Mesenteric fat pad (tissue), 1 donor: ENCODE results near the gene FBXO27. TPM values are rescaled to one million over a fixed set of nuclear protein-coding genes. Genes with fewer than 3 reads are reported as not detected.
A peak's percentile ranks its signal among the peaks of the same experiment; 100 is the strongest.
"Not testable (repeated sequence)": the region's sequence is repeated elsewhere in the genome, so short reads cannot be mapped to it uniquely, and the experiment has no call there.

Experiments
- DNase-seq: peaks from one replicate; pipeline ENCODE4 v3.0.0-alpha.2; 2020; ENCODE audit warnings: low spot score
- long read RNA-seq: library from polyadenylated mRNA; unstranded; transcript quantifications from one replicate; pipeline ENCODE4 v2.0.0, GENCODE V29; 2020
- total RNA-seq: library from RNA; stranded (reverse); fragmentation: NEBNext Ultra II Directional; extraction: Animal tissue kit (Norgen Biotek cat#: 25700); gene quantifications from one replicate; pipeline ENCODE4 v1.2.1, GENCODE V29; 2021
- donor health status: DM: yes; HTN: yes; CAD: no.

Gene FBXO27, protein sequence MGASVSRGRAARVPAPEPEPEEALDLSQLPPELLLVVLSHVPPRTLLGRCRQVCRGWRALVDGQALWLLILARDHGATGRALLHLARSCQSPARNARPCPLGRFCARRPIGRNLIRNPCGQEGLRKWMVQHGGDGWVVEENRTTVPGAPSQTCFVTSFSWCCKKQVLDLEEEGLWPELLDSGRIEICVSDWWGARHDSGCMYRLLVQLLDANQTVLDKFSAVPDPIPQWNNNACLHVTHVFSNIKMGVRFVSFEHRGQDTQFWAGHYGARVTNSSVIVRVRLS
- total RNA-seq, result 21.7 TPM
- long read RNA-seq, partial matches to known transcripts, result 26 of 36 reads
- long read RNA-seq, other reads (novel, unspliced or antisense), result 10 of 36 reads

DNA sequence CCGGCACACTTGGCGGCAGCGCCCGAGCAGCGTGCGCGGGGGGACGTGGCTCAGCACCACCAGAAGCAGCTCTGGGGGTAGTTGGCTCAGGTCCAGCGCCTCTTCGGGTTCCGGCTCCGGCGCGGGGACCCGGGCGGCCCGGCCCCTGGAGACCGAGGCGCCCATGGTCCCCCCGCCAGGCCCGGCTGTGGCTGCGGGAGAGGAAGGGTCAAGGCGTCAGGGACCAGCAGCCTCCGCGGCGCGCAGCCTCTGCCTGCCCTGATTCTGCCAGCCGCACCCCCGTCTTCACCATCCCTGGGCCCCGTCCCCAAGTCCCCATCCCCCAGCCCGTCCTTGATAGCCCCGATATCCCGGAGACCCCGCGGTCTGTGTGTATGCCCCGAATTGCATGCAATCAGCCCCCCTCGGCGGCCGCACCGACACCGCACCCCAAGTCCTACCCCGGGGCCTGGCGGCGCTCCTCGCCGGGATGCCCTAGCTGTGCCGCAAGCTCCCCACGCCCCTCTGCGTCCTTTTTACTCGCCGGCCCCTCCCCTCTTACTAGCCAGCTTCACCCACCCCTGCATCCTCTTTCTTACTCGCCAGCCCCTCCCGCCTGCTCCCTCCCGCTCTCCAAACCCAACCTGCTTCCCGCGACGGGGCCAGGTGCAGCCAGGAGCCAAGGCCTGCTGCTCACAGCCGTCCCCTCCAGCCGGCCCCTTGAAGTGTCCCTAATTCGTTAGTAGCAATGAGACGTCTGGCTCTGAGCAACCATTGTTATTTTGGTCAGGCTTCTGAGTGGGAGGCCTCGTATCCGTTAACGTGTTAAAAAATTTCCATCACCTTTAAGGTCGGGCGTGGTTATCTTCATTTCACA, at the start of gene FBXO27:
TSS of gene FBXO27 (minus strand) at position 487 of the 856 bp plus-strand sequence. CDS start at position 165, 322 bp downstream.
- DNase-seq, result no peak

DNA sequence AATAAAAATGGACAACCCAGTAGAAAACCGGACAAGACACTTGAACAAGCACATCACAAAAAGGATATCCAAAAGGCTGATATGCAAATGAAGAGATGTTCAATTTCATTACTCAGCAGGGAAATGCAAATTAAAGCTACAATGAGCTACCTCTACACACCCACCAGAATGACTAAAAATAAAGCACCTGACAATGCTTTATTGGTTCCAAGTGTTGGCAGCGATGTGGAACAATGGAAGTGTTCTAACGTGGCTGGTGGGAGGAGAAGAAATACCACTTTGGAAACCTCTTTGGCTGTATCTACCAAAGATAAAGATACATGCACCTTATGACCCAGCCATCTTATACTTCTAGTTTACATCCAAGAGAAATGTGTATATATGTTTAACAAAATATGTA, 48.1 kb upstream of the FBXO27 start:
- no peak for DNase-seq

DNA sequence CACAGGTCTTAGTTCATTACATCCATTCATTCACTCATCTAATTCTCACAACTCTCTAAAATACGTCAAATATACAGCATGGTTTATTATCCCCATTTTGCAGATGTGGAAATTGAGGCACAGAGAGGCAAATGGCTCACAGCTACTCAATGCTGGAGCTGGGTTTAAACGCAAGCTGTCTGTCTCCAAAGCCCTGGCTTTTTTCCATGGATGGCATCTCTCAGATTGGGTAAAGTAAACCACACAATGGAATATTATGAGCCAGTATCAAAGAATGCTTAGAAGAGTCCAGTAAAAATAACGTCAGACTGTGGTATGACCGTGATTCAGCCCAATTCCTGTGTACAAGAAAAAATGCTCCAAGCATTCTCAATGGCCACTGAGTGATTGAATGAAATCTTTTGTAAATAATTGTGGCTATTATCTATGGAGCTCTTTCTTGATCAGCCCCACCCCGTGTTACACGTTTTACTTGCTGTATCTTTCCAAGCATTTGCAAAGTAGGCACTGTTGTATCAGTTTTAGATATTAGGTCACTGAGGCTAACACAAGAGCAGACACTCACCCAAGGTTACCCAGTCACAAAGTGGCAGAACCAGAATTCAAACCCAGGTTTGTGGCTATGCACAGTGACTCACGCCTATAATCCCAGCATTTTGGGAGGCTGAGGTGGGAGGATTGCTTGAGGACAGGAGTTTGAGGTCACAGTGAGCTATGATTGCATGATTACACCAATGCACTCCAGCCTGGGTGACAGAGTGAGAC, 46.3 kb upstream of the FBXO27 start:
- no peak for DNase-seq

DNA sequence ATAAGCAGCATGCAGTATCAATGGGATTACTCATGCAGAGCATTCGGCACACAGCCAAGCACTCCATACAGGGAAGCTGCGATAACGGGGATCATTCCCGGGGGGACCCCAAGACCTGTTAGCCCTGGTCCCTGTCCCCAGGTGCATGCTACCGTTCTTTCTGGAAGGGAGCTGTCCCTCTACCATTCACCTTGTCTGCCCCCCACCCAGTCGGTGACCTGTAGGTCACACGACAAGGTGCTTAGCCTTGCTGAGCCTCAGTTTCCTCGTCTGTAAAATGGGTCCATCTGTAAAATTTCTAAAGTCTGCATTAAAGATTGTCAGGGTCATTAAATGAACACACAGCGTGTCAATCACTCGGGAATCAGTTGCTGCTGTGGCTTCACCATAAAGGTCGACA, 45.0 kb upstream of the FBXO27 start:
- DNase-seq, result no peak

DNA sequence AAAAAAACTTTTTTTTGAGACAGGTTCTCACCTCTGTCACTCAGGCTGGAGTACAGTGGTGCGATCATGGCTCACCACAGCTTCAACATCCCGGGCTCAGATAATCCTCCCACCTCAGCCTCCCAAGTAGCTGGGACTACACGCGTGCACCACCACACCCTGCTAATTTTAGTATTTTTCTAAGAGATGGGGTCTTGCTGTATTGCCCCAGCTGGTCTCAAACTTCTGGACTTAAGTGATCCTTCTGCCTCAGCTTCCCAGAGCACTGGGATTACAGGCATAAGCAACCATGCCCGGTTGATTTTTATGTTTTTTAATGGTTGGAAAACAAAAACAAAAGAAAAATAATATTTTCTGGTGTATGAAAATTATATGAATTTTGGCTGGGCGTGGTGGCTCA, 42.6 kb upstream of the FBXO27 start:
- DNase-seq, result no peak

DNA sequence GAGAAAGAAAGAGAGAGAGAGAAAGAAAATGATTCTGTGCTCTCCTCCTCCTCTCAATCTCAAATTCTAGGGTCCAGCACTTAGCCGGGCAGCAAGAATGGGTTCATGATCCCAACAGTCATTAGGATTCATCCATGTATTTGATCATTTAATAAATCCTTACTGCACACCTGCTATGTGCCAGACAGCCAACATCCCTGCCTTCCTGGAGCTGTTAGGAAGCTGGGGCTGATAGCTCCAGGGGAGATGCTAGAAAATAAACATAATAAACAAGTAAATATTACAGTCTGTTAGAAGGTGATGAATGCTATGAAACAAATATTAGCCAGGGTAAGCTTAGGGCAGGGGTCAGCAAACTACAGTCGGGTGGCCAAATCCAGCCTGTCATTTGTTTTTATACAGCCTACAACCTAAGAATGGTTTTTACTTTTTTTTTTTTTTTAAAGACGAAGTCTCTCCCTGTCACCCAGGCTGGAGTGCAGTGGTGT, 41.9 kb upstream of the FBXO27 start:
- no peak for DNase-seq

DNA sequence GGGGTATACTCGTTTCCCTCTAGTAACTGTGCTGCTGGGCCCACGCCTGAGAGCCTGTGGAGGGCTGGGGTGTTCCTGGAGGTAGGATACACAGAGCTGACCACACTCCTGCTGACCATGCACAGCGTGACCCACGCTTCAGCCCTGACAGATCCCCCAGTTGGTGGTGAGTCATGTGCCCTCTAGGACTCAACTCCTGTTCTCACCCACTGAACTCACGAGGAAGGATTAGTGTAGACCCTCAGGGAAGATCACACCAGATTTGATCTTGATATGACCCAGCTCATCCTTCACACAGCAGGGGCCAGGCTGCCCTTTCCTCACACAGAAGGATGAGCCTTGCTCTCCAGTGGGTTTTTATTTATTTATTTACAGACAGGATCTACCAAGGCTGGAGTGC, 38.5 kb upstream of the FBXO27 start:
- no peak for DNase-seq

DNA sequence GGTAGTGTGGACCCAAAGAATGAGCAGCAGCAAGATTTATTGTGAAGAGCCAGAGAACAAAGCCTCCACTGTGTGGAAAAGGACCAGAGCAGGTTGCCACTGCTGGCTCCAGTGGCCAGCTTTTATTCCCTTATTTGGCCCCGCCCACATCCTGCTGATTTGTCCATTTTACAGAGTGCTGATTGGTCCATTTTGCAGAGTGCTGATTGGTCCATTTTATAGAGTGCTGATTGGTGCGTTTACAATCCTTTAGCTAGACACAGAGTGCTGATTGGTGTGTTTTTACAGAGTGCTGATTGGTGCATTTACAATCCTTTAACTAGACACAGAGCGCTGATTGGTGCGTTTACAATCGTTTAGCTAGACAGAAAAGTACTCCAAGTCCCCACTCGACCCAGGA, 35.9 kb upstream of the FBXO27 start:
- DNase-seq, result not testable (repeated sequence)

DNA sequence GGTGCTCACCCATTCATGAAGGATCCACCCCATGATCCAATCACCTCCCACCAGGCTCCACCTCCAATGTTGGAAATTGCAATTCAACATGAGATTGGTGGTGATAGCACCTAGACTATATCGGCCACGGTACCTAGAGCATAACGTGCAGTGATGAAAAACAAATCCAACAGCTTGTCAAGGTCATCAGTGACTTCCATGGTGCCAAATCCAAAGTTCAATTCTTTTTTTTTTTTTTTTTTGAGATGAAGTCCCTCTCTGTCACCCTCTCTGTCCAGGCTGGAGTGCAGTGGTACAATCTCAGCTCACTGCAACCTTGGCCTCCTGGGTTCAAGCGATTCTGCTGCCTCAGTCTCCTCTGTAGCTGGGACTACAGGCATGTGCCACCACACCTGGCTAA, 34.8 kb upstream of the FBXO27 start:
- DNase-seq, result no peak

DNA sequence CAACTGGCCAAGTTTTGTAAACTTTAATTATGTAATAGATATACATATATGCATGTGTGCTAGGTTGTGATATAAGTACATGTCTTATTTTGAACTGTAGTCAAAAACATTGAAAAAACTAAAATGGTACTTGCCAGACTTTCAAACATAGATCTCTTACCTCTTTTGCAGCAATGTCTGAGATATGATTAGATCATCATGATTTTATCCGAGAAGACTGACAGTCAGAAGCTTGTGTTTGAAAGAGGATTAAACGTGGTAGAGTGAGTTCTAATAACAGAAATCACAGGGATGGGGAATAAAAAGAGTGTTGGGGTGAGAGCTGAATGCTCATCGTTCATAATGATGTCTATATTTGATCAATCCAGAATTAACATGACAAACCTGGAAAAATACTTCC, 33.6 kb upstream of the FBXO27 start:
- DNase-seq, result no peak

DNA sequence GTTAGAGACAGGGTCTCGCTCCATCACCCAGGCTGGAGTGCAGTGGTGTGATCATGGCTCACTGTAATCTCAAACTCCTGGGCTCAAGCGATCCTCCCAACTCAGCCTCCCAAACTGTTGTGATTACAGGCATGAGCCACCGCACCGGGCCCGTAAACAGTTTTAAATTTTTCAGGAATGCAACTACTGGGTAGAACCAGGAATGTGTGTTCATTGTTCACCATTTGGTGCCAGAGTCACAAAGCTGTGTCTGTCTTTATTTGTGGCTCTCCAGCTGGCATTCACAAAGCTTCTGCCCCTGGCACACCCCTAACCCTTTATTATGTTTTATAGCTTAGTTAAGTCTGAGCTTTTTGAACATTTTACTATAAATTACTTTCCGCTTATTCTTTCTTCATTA, 32.1 kb upstream of the FBXO27 start:
- no peak for DNase-seq

DNA sequence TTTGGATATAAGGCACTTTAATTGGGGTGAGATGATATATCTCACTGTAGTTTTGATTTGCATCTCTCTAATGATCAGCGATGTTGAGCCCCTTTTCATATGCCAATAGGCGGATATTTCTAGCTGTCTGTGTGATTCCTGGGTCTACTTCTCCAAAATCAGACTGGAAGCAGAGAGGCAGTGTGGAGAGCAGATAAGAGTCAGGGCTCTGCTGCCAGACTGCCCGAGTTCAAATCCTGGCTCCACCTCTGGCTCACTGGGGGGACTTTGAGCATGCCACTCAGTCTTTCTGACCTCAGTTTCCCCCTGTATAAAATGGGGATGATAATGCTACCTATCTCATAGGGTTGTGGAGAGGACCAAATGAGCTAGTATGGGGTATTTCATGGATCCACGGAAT, 27.8 kb upstream of the FBXO27 start:
- DNase-seq, result no peak

DNA sequence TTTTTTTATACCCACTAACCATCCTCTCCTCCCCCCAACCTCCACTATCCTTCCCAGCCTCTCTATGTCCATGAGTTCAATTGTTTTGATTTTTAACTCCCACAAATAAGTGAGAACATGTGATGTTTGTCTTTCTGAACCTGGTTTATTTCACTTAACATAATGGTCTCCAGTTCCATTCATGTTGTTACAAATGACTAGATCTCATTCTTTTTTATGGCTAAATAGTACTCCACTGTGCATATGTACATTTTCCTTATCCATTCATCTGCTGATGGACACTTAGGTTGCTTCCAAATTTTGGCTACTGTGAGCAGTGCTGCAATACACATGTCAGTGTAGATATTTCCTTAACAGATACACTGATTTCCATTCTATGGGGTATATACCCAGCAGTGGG, 27.0 kb upstream of the FBXO27 start:
- DNase-seq, result no peak

DNA sequence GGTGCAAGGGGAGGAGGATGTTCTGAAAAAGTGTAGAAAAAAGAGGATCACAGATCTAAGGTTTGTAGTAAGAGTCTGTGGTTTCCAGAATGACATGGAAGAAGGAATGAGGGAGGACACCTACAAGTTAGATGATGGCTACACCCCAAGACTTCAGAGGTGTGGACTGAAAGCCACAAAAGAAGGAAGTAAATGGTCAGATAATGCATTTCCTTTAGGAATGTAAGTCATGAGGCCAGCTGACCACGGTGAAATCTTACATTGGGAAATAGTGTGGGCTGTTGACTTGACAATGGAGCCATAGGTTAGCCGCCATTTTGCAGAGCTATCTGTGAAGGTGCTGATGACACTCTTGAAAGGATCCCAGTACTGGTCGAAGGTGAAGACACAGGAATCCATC, 25.3 kb upstream of the FBXO27 start:
- no peak for DNase-seq

DNA sequence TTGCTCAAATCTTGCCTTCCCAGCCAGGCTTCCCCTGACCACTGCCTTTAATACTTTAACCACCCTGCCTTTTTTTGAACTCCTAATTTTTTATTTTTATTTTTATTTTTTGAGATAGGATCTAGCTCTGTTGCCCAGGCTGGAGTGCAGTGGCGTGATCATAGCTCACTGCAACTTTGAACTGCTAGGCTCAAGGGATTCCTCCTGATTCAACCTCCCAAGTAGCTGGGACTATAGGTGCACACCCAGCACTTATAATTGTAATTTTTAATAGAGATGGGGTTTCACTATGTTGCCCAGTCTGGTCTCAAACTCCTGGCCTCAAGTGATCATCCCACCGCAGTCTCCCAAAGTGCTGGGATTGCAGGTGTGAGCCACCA, 21.7 kb upstream of the FBXO27 start:
- DNase-seq, result no peak

DNA sequence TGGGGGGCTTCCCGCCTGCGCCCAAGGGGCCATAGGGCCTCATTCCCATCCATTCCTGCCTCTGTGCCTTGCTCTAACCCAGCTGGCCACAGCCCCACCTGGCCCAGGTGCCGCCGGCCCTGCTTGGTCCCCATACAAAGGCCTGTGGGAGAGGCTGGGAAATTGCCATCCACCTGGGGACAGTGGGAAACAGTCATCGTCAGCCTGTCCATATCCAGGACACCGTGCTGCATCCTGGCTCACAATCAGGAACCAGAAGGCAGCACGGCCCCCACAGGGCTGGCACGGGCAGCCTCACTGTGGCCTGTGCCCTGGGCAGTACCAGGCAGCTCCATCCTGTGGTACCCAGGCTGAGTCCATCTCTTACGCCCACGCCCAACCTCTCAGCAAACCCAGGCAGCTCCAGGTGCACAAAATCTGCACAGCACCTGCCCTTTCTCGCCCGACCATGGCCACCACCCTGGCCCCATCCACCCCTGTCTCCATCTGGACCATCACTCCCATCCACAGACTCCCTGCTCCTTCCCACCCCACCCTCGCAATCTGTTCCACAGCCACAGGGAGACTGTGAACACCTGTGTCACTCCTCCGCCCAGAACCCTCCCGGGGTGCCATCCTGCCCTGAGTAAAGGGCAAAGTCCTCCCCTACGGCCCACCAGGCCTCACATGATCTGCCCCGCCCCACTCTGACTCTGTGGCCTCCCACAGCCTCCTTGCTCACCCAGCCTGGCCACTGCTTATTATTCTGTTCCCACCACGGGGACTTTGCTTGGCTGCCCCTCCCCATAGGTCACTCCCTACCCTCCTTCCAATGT, 21.1 kb upstream of the FBXO27 start:
- DNase-seq, result no peak

DNA sequence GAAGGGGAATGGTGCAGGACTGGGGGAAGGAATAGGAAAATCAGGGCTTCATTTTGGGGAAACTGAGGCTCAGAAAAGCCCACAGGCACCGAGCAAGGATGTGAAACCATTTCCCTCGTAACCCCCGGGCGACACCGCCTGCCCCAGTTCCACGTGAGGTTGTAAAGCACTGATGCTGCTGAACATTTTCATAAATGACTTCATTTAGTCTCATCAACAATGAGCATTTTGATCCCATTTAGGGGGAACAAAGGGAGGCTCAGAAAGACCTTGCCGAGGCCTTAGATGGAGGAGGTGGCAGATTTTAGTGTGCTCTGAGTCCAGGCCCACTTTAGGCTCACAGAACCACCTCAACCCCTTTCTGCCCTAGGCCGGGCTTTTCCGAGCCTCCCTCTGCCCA, 20.5 kb upstream of the FBXO27 start:
- no peak for DNase-seq

DNA sequence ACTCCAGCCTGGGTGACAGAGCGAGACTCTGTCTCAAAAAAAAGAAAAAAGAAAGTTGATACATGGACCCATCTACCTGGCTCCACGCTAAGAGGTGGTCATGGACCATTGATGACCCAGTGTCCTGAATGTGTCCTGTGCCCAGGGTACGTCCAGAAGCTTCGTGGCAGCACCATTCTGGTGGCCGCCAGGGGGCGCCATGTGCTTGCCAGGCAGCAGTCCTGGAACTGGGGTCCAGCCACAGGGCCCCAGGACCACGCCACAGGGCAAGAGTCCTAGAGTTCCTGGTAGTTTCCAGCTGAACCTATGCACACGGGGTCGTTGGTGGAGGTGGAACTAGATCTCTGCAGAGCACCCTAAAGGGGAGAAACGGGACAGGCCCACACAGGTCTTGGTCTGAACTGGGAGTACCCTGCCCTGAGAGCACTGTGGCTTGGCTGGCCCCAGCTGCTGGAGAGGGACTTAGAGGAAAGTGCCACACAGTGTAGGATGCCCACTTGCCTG, 19.9 kb upstream of the FBXO27 start:
- DNase-seq, result peak; percentile 90

DNA sequence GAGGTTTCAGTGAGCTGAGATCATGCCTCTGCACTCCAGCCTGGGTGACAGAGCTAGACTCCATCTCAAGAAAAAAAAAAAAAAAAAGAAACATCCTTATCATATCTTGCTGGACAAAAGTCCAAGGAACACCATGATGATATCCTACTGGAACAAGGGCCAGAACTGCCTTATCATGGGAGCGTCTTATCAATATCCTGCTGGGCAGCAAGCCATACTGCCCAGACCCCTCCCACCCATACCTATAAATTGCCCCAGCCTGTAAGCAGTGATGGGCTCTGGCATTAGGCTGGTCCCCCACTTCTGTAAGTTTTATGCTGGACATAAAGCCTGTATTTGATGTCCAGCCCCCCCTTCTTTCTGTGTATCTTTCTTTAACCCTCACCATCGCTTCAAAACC, 14.7 kb upstream of the FBXO27 start:
- no peak for DNase-seq

DNA sequence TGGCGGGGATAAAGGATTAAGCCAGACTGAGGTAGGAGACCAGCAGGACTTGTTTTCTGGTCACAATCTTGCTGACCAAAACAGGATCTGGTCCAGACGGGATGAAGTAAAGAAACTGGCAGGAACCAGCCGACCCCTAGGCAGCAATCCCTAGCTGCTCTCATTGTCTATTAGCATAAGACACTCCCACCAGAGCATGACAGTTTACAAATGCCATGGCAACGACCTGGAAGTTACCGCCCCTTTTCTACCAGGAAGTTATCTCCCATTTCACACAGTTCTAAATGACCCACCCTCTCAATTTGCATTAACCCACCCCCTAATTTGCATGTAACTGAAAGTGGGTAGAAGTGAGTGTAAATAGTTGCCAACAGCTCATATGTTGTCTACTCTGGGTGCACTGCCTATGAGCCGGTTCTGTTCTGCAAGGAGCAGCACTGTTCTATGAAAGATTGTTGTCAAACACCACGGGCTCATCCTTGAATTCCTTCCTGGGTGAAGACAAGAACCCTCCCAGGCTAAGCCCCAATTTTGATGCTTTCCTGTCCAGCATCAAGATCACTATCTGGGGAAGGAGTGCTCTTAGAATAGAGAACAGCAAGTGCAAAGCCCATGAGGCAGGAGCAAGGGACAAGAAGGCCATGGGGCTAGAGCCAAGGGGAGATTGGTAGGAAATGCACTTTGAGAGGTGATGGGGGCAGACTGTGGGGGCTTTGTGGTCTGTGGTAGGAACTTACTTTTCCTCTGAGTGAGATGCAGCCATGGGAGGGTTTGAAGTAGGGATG, 13.9 kb upstream of the FBXO27 start:
- DNase-seq, result no peak
